ENCODE results near the gene ODC1.

Gene ODC1

GRCh38 chr2:10413503-10413902 is 34.6 kb downstream of the ODC1 start:
- DNase-seq: no peak

DNA sequence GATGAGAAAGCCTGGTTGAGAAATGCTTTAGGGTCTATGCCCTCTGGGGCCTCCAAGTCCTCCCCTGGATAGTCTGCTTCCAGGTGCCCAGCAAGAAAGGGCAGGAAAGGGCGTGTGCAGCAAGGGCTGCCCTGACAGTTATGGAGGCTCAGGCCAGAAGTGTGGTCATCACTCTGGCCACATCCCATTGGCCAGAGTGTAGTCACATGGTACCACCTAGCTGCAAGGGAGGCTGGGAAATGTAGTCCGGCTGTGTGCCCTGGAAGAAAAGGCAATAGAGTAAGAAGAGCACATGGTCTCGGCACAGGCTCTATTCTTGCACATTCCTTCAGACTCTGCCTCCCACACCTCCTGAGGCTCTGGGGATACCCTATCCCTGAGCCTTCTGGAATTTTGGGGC is 35.7 kb downstream of the ODC1 start:
- no peak for DNase-seq

GRCh38 chr2:10411557-10411956 is 36.6 kb downstream of the ODC1 start:
- DNase-seq: no peak

GRCh38 chr2:10410823-10411437 is 37.2 kb downstream of the ODC1 start:
- no peak for DNase-seq

DNA sequence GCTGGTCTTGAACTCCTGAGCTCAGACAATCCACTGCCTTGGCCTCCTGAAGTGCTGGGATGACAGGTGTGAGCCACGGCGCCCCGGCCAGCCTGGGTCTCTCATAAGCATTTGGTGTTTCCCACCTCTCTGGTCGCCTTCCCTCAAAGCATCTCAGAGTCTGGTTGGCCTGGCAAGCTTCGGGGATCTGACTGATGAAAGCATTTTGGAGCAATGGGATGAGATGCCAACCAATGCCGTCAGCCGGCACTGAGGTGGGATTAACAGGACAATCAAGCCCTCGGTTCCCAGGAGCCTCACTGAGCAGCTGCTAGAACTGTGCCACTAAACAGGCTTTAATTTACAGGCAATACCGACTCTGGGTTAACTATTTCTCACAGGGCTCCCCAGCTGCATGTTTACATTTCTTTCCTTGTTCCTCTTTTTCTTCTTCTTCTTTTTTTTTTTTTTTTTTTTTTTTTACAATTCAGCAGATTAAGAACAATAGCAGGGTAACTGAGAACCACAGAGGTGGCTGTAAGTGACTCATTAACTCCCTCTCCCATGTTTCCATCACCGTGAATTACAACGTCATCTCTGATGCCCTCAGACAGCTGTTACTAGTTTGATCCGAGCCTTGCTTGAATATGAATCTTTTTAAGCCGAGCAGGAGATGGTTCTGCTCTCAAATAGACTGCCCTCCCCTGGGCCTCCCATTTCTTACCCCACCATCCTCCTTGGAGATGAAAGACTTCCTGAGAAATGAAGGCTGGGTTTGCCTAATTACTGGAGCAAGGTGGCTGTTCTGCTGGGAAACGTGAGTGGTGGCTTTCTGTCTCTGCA is 37.9 kb downstream of the ODC1 start:
- DNase-seq: no peak

DNA sequence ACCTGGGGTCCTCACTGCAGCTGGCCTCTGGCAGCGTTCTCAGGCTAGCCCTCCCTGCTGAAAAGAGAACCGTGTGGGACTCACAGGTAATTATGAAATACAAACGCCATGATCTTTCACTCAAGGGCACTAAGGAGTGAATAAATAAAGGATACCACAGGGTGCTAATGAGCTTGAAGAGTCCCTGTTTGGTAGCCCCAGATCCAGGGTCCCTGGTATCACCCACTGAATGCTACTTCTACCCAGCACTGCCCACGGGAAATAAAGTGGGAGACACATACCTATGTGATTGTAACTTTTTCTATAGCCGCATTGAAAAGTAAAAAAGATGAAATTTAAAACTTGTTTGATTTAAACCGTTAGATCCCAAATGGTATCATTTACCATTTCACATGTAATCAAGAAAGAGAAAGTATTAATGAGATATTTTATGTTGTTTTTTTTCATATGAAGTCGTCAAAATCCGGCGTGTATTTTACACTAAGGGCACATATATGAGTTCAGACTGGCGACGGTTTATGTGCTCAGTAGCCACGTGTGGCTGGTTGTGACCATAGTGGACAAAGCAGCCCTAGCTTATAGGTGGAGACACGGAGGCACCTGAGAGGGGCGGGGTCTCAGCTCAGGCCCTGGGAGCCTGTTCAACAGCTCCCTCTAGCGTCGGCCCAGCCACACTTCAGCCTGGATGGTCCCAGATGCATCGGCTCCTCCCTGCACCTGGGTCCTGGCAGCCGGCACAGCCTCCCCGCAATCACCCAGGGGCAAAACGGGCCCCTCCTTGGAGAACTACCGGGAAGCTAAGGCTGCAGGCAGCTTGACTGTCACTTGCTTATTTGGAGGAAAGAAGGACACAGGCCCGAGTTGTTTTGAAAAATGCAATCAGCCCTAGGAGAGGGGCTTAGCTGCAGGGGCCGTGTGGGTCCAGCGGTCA is 39.2 kb downstream of the ODC1 start:
- DNase-seq: no peak

DNA sequence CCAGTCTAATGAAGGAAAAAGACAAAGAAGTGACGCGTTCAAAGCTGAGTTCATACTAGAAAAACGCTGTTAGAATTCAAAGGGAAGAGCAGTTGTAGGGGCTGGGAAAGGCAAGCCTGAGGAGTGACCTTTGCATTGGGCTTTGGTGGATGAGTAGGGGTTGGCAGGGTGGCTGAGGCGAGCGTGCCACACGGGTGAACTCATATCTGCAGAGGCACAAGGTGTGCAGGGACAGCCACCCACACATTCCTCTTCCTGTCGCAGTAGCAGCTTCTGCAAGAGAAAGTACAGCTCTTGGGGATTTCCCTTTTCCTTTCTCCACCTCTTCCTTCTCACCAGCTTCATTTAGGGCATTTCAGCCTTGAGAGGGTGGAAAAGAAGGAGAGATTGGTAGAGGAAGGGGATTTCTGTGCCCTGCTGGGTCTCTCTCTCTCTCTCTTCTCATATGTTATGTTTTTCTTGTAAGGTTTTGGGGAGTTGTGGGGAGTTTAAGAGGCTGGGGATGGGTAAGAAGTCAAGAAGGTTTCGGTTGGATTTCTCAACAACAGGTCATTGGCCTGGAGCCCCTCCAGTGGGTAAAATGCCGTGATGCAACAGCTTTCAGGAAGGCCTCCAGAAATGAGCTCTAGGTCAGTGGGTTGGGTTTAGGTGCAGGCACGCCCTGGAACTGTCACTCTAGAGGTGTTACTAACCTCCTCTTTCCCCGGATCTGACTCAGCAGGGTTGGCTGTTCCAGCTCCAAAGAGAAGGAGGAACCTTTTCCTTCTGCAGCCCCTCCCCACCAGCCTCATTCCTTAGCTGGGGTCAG is 40.1 kb downstream of the ODC1 start:
- no peak for DNase-seq

DNA sequence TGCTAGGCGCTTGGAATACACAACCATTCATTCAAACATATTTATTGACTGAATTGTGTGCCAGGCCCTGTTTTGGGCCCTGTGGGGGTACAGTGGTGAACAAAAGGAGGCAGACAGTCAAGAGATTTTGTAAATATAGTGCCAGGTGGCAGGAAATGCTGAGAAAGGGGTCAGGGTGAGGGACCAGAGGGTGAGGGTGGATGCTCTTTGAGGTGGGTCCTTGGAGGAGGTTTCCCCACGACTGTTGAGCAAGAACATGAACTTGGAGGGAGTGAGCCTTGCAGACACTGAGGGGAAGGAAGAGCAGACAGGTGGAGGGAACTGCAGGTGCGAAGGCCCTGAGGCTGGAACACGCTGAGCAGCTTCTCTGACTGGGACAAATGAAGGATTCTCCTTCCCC is 40.7 kb downstream of the ODC1 start:
- DNase-seq: no peak

DNA sequence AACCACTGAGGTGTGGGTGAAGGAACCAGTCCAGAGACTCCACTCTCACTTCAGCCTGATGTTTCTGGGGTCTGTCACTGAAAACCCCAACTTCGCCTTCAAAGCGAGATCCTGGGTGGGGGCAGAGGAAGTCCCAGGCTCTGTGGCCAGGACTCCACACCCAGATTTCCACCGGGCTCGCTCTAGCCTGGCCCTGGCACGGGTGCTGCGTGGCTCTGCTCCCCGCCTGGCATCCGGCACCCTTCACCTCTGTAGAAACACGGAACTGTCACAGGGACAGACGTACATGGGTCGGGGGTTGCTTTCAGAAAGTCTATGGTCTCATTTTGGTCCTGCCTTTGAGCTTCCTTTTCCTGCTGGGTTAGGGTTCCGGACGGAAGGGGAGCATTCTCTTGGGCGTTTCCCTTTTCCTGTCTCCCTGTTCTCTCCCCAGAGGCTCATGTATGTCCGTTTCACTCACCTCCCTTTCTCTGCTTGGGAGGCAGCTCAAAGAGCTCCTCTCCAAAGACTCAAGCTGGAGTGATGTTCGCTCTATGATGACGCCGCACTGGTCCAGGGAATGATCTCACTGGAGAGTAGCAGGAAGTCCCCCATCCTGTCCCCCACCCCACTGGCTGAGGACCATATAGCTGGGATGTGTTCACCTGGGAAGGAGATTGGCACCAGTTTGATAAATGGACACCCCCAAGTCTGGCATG is 41.5 kb downstream of the ODC1 start:
- DNase-seq: no peak

- DNase-seq: no peak
These were observed 42.1 kb downstream of the ODC1 start for GRCh38 chr2:10406016-10406415.

- DNase-seq: no peak
These were observed 42.7 kb downstream of the ODC1 start for GRCh38 chr2:10405448-10405847.

GRCh38 chr2:10404324-10405143 is 43.6 kb downstream of the ODC1 start:
- no peak for DNase-seq

GRCh38 chr2:10402653-10403215 is 45.4 kb downstream of the ODC1 start:
- DNase-seq: no peak

- DNase-seq: no peak
These were observed 46.0 kb downstream of the ODC1 start for GRCh38 chr2:10402062-10402585.

GRCh38 chr2:10400978-10401951 is 46.9 kb downstream of the ODC1 start:
- DNase-seq: no peak

- no peak for DNase-seq
These were observed 47.6 kb downstream of the ODC1 start for GRCh38 chr2:10400568-10400977.

DNA sequence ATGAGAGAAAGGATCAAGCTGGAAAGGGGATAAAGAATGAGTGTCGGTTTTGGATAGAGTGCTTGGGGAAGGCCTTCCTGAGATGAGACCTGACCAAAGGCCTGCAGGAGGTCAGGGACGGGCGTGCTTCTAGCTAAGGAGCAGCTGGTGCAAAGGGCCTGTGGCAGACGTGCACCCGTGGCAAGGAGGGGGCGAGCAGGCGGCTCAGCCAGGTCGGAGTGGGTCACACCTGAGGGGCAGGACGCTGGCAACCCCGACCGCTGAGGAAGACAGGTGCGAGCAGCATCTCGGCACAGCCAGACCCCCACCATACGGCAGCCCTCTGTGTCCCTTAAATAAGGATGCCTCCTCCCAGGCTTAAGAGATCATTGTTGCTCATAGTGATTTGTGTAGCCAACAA is 48.1 kb downstream of the ODC1 start:
- DNase-seq: no peak

DNA sequence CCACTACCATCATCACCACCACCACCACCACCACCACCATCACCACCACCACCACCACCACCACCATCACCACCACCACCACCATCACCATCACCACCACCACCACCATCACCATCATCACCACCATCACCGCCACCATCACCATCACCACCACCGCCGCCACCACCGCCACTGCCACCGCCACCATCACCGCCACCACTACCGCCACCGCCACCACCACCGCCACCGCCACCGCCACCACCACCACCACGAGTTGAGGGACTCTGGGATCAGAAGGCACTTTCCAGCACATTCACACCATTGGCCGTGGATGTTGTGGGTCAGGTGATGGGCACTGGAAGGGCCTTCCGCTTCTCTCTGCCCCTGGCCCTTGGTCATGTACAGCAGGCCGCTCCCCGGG is 48.8 kb downstream of the ODC1 start:
- DNase-seq: no peak

- DNase-seq: no peak
These were observed 49.6 kb downstream of the ODC1 start for GRCh38 chr2:10398496-10398895.
